SIG-M5 treated with dmso at 0.1 percent for 504 hours (cell line): ENCODE measurements around the gene FAM120B.

Source experiments
- DNase-seq: peaks from one replicate; lab custom pipeline; 2025; ENCODE audit not compliant: unreplicated experiment; lab: John Stamatoyannopoulos, UW

The FAM120B gene

DNA sequence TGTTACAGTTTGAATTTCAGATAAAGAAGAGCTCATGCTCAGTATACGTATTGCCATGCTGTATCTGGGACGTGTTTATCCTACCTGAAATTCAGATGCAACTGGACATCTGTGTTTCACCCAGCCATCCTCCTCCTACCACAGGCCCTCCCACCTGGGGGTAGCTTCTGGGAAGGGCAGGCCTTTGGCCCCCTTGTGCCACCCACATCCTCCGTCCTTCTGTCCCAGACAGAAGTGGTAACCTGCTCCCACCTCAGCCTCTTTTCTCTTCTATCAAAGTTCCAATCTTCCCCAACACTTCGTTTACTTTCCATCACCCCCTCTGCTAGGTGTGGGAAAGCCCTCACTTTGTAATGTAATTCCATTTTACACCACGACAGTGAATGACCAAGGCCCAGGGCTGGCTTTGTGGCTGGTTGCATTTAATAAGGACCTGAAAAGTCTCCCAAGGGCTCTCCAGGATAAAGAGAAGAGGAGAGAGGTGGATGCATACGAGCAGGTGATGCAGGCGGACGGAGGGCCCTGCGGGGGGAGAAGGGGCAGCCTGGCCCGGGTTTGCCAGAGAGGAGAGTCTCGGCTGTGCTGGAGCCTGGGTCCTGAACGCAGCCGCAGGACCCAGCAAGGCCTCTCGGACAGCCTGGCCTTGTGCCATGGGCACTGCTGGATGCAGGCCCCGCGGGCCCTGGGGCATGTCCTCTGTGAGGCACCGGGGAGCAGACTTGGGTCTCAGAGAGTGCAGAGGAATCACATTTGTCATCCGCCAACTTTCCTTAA is 148.1 kb downstream of the FAM120B start:
- DNase-seq = no peak

DNA sequence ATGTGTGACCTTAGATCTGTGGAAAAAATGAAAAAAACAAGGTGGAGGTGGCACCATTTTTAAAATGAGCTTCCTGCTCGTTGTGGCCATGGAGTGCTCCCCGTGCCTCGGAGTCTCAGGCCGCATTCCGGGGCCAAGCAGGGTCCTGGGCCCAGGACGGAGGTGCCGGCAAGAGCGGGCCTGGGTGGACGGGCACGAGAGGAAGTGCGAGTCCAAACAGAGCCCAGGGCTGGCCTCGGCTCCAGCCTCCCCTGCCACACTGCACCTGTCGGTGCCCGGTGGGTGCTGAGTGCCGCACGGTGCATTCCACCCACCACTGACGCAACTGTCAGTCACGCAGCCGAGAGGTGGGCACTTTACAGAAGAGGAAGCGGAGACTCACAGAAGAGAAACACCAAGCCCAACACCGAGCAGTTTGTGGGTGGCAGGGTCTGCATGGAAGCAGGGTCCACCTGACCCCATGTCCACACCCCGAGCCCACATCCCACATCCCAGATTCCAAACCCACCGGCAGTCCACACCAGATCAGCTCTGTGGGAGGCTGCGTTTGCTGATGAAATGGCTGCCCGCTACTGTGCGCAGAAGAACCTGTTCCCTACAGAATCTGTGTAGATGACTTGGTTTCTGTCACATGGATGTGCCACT is 148.9 kb downstream of the FAM120B start:
- no peak for DNase-seq

DNA sequence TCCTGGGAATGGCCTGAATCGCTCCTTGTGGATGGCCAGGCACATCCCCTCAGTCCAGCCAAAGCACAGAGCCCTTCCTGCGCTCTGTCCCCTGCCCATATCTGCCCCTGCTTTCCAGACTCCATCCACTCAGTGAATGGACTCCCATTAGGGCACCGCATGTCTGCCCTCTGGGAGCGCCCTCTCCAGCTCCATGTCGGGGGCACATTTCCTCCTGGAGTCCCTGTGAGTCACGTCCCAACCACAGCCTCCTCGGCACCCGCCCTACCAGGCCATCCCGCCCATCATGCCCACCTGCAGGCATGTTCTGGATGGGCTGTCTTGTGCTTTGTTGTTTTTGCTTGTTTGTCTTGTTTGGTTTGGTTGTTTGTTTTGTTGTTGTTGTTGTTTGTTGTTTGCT is 149.8 kb downstream of the FAM120B start:
- DNase-seq = no peak
